Chondrocyte (in vitro differentiated cells): ENCODE measurements around the gene PGD. TPM values are rescaled to one million over a fixed set of nuclear protein-coding genes. Genes with fewer than 3 reads are reported as not detected.

Experiments used
- DNase-seq: peaks from one replicate; pipeline ENCODE4 v3.0.0; 2021; ENCODE audit warnings: mixed read lengths, low spot score
- H3K27ac Mint-ChIP-seq: one replicate; pipeline ENCODE4 v1.8.0; 2021; ENCODE audit warnings: mild to moderate bottlenecking, moderate library complexity, mixed read lengths; ENCODE audit not compliant: unreplicated experiment
- H3K27me3 Mint-ChIP-seq: 2 replicates; pipeline ENCODE4 v1.8.0; 2021; ENCODE audit warnings: low read depth, mixed read lengths
- H3K36me3 Mint-ChIP-seq: 2 replicates; pipeline ENCODE4 v1.8.0; 2021; ENCODE audit warnings: low read depth, mixed read lengths
- H3K4me1 Mint-ChIP-seq: 2 replicates; pipeline ENCODE4 v1.8.0; 2021; ENCODE audit warnings: low read depth, mild to moderate bottlenecking, mixed read lengths
- H3K4me3 Mint-ChIP-seq: one replicate; pipeline ENCODE4 v1.8.0; 2021; ENCODE audit warnings: mild to moderate bottlenecking, moderate library complexity, mixed read lengths; ENCODE audit not compliant: unreplicated experiment
- H3K9me3 Mint-ChIP-seq: 2 replicates; pipeline ENCODE4 v1.8.0; 2021; ENCODE audit warnings: low read depth, mixed read lengths
- total RNA-seq: library from RNA; stranded (reverse); gene quantifications from 3 replicates; pipeline ENCODE4 v1.2.1, GENCODE V29; 2021
- TF ChIP-seq, protein P1 (sequence below): fragments of 200-600 bp; sonication (generic); IDR thresholded peaks from 2 replicates; pipeline ENCODE4 v1.5.0; 2021; ENCODE audit warnings: antibody characterized with exemption, mild to moderate bottlenecking, moderate library complexity

Gene PGD
- total RNA-seq, 1 donor from 2014 or later: 114 TPM

DNA sequence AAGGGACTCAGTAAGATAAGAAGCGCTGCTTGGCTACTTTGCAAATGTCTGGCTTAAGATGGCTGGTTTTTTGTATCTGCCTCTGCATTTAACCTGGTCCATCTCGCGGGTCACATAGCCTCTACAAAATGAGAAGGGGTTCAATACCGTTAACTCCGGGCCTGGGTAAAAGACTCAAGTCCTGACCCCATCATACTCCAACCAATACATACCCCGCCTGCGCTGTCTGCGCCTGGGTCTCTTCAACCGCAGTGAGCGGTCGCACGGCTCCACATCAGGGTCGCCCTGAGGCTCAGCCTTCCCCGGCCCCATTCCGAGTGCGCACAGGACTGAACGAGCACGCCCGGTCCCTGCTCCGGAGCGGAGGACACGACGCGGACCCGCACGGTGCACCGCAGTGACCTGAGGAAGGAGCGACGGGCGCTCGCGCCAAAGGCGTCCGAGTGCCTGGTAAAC is 558 bp upstream of the PGD start:
- Mint-ChIP-seq H3K4me3 (peak overlapping the region; percentile 90), H3K27me3 (no peaks in the 10 kb centered on the region), H3K36me3 (peaks cover 5% of the 10 kb centered on the region), H3K9me3 (peaks cover 6% of the 10 kb centered on the region), H3K27ac (peak overlapping the region; percentile 87), H3K4me1 (peaks cover 38% of the 10 kb centered on the region)
- DNase-seq: peak; percentile 90
- TF ChIP-seq, protein P1, sequence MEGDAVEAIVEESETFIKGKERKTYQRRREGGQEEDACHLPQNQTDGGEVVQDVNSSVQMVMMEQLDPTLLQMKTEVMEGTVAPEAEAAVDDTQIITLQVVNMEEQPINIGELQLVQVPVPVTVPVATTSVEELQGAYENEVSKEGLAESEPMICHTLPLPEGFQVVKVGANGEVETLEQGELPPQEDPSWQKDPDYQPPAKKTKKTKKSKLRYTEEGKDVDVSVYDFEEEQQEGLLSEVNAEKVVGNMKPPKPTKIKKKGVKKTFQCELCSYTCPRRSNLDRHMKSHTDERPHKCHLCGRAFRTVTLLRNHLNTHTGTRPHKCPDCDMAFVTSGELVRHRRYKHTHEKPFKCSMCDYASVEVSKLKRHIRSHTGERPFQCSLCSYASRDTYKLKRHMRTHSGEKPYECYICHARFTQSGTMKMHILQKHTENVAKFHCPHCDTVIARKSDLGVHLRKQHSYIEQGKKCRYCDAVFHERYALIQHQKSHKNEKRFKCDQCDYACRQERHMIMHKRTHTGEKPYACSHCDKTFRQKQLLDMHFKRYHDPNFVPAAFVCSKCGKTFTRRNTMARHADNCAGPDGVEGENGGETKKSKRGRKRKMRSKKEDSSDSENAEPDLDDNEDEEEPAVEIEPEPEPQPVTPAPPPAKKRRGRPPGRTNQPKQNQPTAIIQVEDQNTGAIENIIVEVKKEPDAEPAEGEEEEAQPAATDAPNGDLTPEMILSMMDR: no peak

DNA sequence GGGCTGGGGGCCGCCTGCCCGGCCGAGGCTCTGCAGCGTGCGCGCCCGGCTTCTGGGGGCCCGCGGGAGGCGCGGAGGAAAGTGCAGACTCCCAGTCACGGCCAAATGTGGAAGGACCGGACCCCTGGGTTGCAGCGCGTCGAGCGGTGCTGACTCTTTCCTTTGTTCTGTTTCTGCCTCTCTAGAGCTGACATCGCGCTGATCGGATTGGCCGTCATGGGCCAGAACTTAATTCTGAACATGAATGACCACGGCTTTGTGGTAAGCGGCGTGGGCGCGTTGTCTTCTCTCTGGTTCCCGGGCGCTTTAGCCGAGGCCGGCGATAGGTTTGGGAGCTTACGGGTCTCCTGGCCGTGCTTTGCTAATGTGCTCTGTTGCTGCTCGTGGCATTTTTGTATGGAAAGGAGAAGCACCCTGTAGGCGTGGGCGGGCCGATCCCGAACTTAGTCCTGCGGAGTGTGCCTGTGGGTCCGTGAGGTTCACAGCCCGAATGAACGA is 629 bp downstream of the PGD start:
- H3K9me3 Mint-ChIP-seq: no peaks in the 10 kb centered on the region
- no peak for DNase-seq
- TF ChIP-seq, protein P1: no peak
- peaks cover 46% of the 10 kb centered on the region for H3K4me1 Mint-ChIP-seq
- H3K27me3 Mint-ChIP-seq: no peaks in the 10 kb centered on the region
- H3K36me3 Mint-ChIP-seq: peaks cover 14% of the 10 kb centered on the region
- H3K27ac Mint-ChIP-seq: peak overlapping the region; percentile 85
- H3K4me3 Mint-ChIP-seq: peak overlapping the region; percentile 88

DNA sequence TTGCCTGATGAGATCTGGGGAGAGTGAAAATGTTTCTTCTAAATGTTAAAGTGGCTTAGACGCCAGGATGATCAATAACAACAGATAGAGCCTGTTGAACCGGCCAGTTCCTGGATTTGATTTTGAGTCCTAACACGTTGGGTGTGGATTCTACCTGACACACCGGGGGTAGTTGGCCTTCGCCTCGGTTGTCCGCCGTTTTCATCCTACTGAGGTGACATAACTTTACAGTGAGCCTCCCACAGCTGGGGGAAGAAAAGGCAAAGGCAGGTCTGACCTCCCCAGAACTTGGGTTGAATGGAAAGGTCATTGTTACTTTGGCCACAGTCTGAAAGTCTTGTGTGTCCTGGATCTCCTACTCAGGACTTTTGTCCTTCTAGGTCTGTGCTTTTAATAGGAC is 1.1 kb downstream of the PGD start:
- peak overlapping the region; percentile 88 for H3K4me3 Mint-ChIP-seq
- H3K36me3 Mint-ChIP-seq: peaks cover 17% of the 10 kb centered on the region
- no peak for DNase-seq
- H3K9me3 Mint-ChIP-seq: no peaks in the 10 kb centered on the region
- peaks cover 46% of the 10 kb centered on the region for H3K4me1 Mint-ChIP-seq
- H3K27me3 Mint-ChIP-seq: no peaks in the 10 kb centered on the region
- TF ChIP-seq, protein P1: no peak
- H3K27ac Mint-ChIP-seq: peak overlapping the region; percentile 85

DNA sequence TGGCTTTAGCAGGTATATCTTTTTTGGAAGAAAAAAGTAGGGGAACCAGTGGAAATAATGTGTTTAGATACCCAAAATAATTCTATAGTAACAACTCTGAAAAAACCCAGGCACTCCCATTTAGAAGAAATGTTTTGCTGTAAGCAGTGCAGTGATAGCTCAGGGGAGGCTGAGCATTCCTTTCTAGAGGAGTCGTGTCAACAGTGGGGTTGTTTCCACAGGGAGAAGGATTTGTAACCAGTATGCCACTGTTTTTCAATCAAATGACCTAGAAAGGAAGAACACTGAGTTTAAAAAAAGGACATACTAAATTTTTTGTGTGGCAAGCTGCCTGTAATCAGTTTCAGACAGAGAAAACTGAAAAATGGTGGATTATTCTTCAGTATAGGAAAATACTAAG is 2.4 kb downstream of the PGD start:
- no peaks in the 10 kb centered on the region for H3K27me3 Mint-ChIP-seq
- H3K36me3 Mint-ChIP-seq: peaks cover 17% of the 10 kb centered on the region
- DNase-seq: no peak
- H3K4me1 Mint-ChIP-seq: peaks cover 46% of the 10 kb centered on the region
- H3K27ac Mint-ChIP-seq: peak overlapping the region; percentile 67
- H3K4me3 Mint-ChIP-seq: peak overlapping the region; percentile 19
- H3K9me3 Mint-ChIP-seq: no peaks in the 10 kb centered on the region
- TF ChIP-seq, protein P1: no peak

DNA sequence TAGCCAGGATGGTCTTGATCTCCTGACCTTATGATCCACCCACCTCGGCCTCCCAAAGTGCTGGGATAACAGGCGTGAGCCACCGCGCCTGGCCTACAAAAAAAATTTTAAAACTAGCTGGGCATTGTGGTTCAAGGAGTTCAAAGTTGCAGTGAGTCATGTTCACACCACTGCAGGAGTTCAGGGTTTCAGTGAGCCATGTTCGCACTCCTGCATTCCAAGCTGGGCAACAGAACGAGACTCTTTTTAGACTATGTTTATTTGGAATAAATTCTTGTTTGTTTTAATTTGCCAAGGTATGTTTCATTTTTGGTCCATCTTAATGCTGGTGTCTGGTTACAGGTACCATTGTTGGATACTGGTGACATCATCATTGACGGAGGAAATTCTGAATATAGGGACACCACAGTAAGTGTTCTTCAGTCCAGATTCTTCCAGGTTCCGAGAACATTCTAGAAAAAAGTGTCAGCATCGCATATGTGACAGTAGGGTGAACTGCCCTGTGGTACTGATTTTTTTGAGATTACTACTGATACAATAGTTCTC is 3.9 kb downstream of the PGD start:
- TF ChIP-seq, protein P1: no peak
- no peaks in the 10 kb centered on the region for H3K9me3 Mint-ChIP-seq
- H3K27ac Mint-ChIP-seq: peak overlapping the region; percentile 75
- H3K4me1 Mint-ChIP-seq: peaks cover 46% of the 10 kb centered on the region
- DNase-seq: no peak
- no peaks in the 10 kb centered on the region for H3K27me3 Mint-ChIP-seq
- H3K36me3 Mint-ChIP-seq: peaks cover 27% of the 10 kb centered on the region
- H3K4me3 Mint-ChIP-seq: no peak overlapping the region
